ENCODE results near the gene WTIP.

DNA sequence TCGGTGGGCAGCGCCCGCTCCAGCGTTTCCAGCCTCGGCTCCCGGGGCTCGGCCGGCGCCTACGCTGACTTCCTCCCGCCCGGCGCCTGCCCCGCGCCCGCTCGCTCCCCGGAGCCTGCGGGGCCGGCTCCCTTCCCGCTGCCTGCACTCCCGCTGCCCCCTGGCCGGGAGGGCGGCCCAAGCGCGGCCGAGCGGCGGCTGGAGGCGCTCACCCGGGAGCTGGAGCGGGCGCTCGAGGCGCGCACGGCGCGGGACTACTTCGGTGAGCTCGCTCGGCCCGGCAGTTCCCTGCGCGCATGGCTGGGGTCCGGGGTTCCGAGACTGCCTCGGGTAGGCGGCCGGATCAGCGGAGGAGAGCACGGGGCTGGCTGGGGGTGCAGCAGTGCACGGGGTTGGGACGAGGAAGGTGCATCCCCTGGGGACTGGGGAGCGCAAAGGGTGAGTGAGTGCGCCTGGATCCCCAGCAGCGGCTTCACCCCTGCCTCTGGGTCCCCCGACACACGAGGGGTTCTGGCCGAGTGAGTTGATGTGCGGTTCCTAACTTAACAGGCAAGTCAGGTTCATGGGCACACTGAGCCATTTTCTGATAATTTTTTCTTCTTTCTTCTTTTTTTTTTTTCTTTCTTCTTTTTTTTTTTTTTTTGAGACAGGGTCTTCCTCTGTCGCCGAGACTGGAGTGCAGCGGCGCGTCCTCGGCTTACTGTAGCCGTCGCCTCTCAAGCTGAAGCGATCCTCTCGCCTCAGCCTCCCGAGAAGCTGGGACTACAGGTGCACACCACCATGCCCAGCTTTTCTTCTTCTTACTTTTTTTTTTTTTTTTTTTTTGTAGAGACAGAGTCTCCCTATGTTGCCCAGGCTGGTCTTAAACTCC lies 1.1 kb downstream of the WTIP start:
- TF ChIP-seq, protein P1, sequence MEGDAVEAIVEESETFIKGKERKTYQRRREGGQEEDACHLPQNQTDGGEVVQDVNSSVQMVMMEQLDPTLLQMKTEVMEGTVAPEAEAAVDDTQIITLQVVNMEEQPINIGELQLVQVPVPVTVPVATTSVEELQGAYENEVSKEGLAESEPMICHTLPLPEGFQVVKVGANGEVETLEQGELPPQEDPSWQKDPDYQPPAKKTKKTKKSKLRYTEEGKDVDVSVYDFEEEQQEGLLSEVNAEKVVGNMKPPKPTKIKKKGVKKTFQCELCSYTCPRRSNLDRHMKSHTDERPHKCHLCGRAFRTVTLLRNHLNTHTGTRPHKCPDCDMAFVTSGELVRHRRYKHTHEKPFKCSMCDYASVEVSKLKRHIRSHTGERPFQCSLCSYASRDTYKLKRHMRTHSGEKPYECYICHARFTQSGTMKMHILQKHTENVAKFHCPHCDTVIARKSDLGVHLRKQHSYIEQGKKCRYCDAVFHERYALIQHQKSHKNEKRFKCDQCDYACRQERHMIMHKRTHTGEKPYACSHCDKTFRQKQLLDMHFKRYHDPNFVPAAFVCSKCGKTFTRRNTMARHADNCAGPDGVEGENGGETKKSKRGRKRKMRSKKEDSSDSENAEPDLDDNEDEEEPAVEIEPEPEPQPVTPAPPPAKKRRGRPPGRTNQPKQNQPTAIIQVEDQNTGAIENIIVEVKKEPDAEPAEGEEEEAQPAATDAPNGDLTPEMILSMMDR (IDR thresholded peaks at IDR 0.05), result no peak
- peak; percentile 54 for TF ChIP-seq EZH2 (IDR thresholded peaks at IDR 0.05)
